ENCODE data around the gene PERM1.
A peak's percentile ranks its signal among the peaks of the same experiment; 100 is the strongest.

Gene PERM1

DNA sequence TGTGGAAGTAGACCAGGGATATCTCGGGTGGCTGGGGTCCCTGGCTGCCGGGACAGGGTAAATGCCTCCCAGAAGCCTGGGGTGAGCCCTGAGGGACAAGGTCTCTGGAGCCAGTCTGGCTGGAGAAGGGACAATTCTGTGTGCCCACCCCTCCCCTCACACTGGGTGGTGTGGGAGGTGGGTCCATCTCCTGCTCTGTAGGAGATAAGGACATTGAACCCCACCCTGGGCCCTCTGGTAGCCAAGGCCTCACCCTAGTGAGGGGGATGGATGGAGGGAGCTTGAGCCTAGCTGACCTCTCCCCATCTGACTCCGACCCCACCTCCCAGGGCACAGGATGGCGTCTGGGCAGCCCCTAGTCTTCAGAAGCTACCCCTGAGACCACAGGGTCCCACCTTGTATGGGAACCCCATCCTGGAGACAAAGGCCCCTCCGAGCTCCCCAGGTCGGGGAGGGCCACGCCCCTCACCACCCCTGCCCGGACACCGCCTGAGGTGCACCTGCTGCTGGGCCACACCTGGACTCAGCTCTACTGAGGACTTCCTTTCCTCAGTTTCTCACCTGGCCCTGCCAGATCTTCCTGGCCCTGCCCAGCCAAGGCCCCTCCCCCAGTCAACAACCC, 42.4 kb upstream of the PERM1 start:
- no peak overlapping the region for H3K4me3 ChIP-seq (ENCODE audit: low read depth, low read length)
- TF ChIP-seq, protein P1, sequence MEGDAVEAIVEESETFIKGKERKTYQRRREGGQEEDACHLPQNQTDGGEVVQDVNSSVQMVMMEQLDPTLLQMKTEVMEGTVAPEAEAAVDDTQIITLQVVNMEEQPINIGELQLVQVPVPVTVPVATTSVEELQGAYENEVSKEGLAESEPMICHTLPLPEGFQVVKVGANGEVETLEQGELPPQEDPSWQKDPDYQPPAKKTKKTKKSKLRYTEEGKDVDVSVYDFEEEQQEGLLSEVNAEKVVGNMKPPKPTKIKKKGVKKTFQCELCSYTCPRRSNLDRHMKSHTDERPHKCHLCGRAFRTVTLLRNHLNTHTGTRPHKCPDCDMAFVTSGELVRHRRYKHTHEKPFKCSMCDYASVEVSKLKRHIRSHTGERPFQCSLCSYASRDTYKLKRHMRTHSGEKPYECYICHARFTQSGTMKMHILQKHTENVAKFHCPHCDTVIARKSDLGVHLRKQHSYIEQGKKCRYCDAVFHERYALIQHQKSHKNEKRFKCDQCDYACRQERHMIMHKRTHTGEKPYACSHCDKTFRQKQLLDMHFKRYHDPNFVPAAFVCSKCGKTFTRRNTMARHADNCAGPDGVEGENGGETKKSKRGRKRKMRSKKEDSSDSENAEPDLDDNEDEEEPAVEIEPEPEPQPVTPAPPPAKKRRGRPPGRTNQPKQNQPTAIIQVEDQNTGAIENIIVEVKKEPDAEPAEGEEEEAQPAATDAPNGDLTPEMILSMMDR (IDR thresholded peaks at IDR 0.05; ENCODE audit: borderline replicate concordance, insufficient read depth, low read depth, low read length): no peak

DNA sequence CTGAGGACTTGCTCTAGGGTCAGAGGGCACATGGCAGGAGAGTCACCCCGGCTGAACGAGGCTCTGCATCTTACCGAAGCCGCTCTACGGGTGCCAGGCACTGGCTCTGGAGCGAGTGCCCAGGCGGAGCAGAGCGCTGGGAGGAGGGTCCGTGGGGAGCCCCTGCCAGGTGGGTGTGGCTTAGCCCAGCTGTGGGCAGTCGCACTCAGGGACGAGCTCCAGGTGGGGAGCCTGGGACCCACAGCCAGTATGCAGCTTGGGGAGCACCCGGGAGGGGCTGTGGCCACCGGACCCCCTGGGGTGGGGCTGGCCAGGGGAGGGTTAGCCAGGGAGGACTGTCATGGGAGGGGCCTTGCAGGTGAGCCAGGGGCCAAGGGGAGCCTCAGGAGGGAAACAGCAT, 41.8 kb upstream of the PERM1 start:
- TF ChIP-seq, protein P1 (IDR thresholded peaks at IDR 0.05; ENCODE audit: borderline replicate concordance, insufficient read depth, low read depth, low read length): no peak
- no peak overlapping the region for H3K4me3 ChIP-seq (ENCODE audit: low read depth, low read length)

DNA sequence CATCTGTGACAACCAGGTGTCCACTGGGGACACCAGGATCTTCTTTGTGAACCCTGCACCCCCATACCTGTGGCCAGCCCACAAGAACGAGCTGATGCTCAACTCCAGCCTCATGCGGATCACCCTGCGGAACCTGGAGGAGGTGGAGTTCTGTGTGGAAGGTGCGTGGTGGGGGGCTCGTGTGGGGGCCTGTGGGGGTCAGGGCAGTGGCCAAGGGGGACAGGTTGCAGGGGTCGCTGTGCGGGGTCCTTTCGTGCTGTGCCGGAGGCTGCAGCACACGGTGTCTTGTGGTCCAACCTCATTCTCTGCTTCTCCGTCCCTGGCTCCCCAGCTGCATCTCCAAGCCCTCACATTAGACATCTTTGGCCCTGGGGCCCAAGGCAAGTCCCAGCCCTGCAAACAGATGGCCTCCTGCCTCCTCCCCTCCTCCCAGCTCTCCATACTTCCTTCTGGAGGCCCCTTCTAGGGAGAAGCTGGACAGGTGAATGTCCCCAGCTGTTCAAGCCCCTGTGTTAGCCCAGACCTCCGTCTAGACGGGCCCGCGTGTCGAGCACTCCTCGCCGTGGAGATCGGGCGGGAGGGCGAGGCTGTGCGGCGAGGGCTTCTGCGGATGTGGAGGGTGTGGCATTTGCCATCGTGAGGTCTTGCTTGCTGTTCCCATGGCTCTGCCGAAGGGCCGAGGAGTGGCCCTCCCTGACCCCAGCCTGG, 40.6 kb upstream of the PERM1 start:
- TF ChIP-seq, protein P1 (IDR thresholded peaks at IDR 0.05; ENCODE audit: borderline replicate concordance, insufficient read depth, low read depth, low read length): no peak
- H3K4me3 ChIP-seq (ENCODE audit: low read depth, low read length): no peak overlapping the region

DNA sequence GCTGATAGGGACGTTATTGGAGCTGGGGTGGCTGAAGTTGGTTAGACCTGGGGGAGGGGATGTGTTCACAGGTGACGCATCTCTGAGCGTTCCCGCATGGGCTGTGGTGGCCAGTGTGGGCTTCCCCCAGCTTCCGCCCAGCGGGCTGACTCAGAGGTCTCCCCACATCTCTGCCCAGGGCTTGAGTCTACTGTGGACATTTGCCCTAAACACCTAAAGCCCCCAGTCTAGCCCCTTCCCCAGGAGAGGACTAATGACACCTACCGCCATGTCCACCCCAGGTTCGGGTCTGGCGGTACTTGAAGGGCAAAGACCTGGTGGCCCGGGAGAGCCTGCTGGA, 40.0 kb upstream of the PERM1 start:
- TF ChIP-seq, protein P1 (IDR thresholded peaks at IDR 0.05; ENCODE audit: borderline replicate concordance, insufficient read depth, low read depth, low read length): no peak
- no peak overlapping the region for H3K4me3 ChIP-seq (ENCODE audit: low read depth, low read length)

DNA sequence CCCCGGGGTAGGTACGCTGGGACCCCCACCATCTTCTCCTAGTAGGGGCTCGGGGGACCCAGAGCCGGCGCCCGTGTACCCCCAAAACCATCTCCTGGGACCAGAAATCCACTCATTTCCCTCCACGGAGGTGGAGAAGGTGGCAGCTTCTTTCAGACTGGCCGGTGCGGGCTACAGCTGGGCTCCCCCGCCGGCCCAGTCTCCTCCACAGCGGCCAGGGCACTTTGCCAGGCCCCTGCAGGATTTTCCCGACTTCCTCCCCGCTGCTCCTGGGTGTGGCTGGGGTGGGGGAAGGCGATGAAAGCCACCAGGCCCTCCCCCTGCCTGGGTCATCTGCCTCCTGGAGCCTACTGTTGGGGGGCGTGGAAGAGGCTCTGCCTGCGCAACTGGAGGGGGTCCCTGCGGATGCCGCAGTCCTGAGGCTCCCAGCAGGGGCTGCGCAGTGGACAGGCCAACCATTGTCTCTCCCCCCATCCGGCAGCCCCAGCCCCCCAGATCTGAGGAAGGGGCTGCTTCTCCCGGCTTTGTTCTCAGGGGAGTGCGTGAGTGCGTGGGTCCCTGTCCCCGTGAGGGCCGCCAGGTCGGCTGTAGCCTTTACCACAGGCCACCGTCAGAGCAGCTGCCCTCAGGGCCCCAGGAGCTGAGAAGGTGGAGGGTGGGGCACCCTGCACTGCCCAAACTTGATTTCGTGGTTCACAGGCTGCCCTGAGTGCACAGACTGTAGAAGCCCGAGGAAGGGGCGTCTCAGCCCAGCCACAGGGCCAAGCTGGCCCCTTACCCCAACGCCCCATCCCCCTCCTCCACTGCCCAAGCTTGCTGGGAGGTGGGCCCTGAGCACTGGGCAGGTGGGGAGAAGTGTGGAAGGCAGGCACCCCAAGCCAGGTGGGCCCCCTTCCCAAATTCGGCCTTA, 39.4 kb upstream of the PERM1 start:
- TF ChIP-seq, protein P1 (IDR thresholded peaks at IDR 0.05; ENCODE audit: borderline replicate concordance, insufficient read depth, low read depth, low read length): no peak

DNA sequence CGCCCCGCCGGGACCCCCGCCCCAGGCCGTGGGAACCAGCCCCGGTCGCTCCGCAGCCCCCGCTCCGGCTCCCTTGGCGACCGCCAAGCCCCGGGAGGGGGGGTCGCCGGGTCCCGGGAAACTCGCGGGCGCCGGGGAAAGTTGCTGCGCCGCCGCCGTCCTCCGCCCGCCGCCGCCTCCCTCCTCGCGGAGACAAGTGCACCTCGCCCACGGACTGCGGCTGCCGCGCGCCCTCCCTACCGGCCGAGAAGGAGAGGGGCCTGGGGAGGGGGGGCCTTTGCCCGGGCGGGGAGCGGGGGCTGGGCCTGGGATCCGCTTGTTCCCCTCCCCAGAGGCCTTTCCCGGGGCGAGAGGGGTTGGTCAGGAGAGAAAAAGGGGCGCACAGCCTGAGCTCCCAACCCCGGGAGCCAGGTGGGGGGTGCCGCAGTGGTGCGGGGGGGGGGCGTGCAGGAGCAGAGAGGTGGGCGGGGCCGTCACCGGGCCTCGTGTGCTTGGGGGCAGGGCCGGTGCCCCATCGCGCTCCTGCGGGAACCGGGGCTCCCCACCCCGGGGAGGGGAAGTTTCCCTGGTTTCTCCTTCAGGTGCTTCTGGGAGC, 38.6 kb upstream of the PERM1 start:
- TF ChIP-seq, protein P1 (IDR thresholded peaks at IDR 0.05; ENCODE audit: borderline replicate concordance, insufficient read depth, low read depth, low read length): no peak
- H3K4me3 ChIP-seq (ENCODE audit: low read depth, low read length): peak overlapping the region; percentile 57

More for the DNA sequence above, 39.4 kb upstream of the PERM1 start:
- no peak overlapping the region for H3K4me3 ChIP-seq (ENCODE audit: low read depth, low read length)
